G401.6 (cell line): ENCODE measurements around the gene ZNF43.
A peak's percentile ranks its signal among the peaks of the same experiment; 100 is the strongest.
"Not testable (repeated sequence)": the region's sequence is repeated elsewhere in the genome, so short reads cannot be mapped to it uniquely, and the experiment has no call there.

Experiments
- FAIRE-seq: peaks from 2 replicates; lab custom pipeline; 2012; peaks lifted over from hg19 to GRCh38; lab: Jason Lieb, UNC

The ZNF43 gene

DNA sequence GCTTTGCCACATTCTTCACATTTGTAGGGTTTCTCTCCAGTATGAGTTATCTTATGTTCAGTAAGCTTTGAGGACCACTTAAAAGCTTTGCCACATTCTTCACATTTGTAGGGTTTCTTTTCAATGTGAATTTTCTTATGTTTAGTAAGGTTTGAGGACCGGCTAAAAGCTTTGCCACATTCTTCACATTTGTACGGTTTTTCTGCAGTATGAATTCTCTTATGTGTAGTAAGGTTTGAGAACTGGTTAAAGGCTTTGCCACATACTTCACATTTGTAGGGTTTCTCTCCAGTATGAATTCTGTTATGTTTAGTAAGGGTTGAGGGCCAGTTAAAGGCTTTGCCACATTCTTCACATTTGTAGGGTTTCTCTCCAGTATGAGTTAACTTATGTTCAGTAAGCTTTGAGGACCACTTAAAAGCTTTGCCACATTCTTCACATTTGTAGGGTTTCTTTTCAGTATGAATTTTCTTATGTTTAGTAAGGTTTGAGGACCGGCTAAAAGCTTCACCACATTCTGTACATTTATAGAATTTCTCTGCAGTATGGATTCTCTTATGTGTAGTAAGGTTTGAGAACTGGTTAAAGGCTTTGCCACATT is 27.5 kb downstream of the ZNF43 start:
- not testable (repeated sequence) for FAIRE-seq

DNA sequence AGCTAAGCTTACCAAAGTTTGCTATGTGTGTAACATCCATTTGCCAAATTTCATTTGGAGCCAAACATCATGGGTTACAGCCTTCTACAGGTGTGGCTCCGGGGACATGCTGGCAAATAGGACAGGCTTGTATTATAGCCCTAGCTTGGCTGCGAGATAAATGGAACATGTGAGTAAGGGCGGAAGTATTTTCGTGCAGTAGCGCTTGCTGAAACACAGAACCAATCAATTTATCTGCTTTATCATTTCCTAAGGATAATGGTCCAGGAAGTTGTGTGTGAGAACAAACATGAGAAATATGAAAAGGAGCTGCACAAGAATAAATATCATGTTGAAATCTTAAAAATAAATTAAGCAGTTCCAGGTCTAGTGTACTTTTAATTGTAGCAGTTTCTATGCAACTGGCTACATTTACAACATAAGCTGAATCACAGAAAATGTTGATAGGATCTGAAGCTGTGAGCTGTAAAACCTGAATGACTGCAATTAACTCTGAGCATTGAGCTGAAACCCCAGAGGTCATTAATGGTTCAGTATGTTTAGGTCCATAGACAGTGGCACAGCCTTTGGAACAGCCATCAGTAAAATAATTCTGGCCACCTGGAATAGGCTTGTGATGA is 46.4 kb downstream of the ZNF43 start:
- no peak for FAIRE-seq

DNA sequence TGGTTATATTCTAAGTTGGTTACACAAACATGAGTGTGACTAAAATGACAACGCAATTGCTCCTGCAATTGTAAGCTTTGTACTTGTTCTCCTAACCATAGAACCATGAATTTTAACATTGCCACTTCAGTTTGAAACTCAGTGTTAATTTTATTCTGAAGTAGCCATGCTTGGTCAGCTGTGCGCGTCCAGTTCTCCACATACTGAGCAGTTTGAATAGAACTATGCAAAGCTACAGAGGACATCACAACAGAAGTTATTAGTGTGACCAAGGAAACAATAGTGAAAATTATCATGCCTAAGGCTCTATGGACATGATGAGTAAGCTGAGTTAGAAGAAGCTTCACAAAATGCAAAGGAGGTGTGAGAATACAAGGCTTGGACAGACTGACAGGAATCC is 49.0 kb downstream of the ZNF43 start:
- no peak for FAIRE-seq

DNA sequence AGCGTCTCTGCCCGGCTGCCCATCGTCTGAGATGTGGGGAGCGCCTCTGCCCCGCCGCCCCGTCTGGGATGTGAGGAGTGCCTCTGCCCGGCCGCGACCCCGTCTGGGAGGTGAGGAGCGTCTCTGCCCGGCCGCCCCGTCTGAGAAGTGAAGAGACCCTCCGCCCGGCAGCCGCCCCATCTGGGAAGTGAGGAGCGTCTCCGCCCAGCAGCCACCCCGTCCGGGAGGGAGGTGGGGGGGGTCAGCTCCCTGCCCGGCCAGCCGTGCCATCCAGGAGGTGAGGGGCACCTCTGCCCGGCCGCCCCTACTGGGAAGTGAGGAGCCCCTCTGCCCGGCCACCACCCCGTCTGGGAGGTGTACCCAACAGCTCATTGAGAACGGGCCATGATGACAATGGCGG is 60.2 kb downstream of the ZNF43 start:
- not testable (repeated sequence) for FAIRE-seq

DNA sequence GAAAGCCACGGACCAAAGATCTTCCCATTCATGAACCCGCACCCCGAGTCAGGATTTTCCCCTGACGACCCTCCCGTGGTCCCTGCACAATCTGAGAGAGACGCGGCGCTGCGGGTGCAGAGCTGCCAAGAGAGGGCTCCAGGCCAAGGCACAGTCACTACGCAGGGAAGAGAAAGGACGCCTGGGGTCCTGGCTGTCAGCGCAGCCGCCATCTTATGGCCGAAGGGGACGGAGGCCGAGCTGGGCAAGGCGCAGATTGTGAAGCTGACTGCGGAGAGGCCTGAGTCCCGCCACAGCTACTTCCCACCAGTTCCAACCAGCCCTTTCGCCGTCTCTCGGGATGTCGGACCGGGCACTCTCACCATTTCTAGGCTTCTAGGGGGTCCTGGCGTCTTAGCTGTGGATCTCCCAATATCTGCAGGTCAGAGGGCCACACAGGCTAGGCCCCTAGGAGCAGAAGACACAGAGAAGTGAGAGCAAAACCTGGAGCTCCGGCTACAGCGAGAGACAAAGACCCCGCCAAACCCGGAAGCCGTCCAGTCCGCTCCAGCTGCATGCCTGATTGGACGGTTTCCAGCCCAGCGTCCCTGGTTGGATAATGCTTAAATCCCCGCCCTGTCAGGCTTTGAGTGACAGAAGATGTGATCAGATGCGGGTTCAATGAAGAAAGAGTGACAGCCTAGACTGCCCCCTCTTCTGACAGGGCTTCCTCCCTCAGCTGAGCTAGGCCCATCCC is 68.7 kb downstream of the ZNF43 start, which contains the start of gene ZNF100:
ZNF100 (minus strand) TSS at position 515 of the 736 bp plus-strand sequence; CDS start at position 365, 150 bp downstream.
- FAIRE-seq, result peak; percentile 96

DNA sequence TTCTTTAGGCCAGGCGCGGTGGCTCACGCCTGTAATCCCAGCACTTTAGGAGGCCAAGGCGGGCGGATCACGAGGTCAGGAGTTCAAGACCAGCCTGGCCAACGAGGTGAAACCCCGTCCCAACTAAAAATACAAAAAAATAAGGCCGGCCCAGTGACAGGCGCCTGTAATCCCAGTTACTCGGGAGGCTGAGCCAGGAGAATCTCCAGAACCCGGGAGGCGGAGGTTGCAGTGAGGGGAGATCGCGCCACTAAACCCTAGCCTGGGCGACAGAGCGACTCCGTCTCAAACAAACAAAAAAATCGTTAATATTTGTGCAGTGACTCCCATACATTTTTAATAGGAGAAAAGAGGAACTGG is 69.3 kb downstream of the ZNF43 start:
- FAIRE-seq, result not testable (repeated sequence)

DNA sequence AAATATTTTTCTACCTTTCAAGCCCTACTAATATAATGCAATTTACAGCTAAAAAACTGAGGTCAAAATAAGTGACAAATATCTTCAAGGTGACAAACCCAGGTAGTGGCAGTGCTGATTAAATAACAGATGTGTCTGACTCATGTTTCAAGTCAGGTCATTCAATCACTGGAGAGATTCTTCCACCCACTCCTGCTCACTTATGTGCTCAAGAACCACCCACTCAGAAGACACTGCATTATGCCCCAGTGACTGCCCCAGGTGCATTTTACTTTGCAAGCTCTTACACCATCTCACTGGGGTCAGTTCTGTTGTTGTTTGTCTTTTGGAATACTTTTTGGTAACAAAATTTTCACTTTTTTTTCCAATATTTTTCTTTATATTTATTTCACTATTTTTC is 70.8 kb downstream of the ZNF43 start:
- FAIRE-seq, result no peak

DNA sequence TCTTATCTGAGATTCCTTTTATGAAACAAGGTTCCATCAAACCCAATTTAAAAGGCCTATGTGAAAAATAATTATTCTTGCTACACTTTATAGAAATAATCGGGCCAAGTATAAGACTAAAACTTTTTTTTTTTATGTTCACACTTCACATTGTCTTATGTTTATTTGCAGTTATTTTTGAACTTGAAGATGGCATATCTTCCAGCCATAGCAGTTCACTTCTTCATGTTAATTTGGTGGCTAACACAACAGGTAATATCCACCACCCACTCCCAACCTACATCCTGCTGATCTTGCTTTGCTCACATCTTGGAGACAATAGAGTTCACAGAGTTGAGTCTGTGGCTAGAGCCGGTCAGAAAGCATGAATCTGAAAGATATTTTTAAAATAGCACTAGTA is 74.4 kb downstream of the ZNF43 start:
- FAIRE-seq, result not testable (repeated sequence)

DNA sequence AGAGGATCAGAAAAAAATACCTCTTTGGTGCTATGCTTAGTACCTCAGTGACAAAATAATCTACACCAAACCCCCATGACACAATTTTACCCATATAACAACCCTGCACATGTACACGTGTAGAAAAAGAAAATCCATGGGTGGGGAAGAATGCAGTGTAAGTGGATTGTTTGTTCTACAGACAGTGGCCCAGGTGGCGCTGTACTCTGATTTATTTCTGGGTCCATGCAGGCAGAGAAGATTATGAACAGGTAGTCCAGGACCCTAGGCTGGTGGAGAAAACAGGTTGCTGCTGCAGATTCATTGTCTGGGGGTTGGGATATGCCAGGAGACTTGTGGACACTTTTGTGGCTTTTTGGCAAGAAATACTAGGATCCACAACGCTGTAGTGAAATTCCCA is 77.7 kb downstream of the ZNF43 start:
- no peak for FAIRE-seq

DNA sequence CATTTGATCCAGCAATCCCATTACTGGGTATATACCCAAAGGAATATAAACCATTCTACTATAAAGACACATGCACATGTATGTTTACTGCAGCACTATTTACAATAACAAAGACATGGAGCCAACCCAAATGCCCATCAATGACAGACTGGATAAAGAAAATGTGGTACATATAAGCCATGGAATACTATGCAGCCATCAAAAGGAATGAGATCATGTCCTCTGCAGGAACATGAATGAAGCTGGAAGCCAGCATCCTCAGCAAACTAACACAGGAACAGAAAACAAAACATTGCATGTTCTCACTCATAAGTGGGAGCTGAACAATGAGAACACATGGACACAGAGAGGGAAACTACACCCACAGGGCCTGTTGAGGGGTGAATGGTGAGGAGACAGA is 80.4 kb downstream of the ZNF43 start:
- not testable (repeated sequence) for FAIRE-seq
